Astrocyte of the spinal cord (primary cell): ENCODE measurements around the gene MTUS2.

Source experiments
- DNase-seq: peaks from one replicate; pipeline ENCODE4 v3.0.0; 2011; ENCODE audit warnings: low read depth, low spot score
- H3K4me3 ChIP-seq: 2 replicates; pipeline ENCODE4 v1.5.1; 2011; ENCODE audit warnings: low read depth, mild to moderate bottlenecking, low read length, moderate library complexity
- CTCF ChIP-seq: IDR thresholded peaks from 2 replicates; pipeline ENCODE4 v1.5.1; 2012; ENCODE audit warnings: low read depth, mild to moderate bottlenecking, low read length, inconsistent platforms
- in situ Hi-C: cut with HindIII; loops from 2 replicates; pipeline ENCODE4 v1.10.0; 2017; ENCODE audit warnings: low sequenced_read_pairs

Gene MTUS2

GRCh38 chr13:29109987-29110386 is 289.8 kb downstream of the MTUS2 start:
- DNase-seq = no peak
- H3K4me3 ChIP-seq = no peak overlapping the region
- in situ Hi-C loops = no loop called here
- no peak for TF ChIP-seq CTCF

GRCh38 chr13:29111446-29111845 is 291.3 kb downstream of the MTUS2 start:
- in situ Hi-C loops = no loop called here
- no peak for DNase-seq

GRCh38 chr13:29115842-29116241 is 295.7 kb downstream of the MTUS2 start:
- no peak overlapping the region for H3K4me3 ChIP-seq
- no peak for DNase-seq
- in situ Hi-C loops = no loop called here
- no peak for TF ChIP-seq CTCF

More at GRCh38 chr13:29111446-29111845, 291.3 kb downstream of the MTUS2 start:
- TF ChIP-seq CTCF = no peak
- H3K4me3 ChIP-seq = no peak overlapping the region

- no peak for TF ChIP-seq CTCF
- in situ Hi-C loops = no loop called here
- no peak overlapping the region for H3K4me3 ChIP-seq
- DNase-seq = no peak
Measured at GRCh38 chr13:29117663-29118062, 297.5 kb downstream of the MTUS2 start.

- in situ Hi-C loops = no loop called here
- no peak for TF ChIP-seq CTCF
- no peak for DNase-seq
Measured at GRCh38 chr13:29118471-29118870, 298.3 kb downstream of the MTUS2 start.

GRCh38 chr13:29125191-29125933 is 305.2 kb downstream of the MTUS2 start:
- in situ Hi-C loops = no loop called here
- no peak for DNase-seq
- TF ChIP-seq CTCF = no peak
- no peak overlapping the region for H3K4me3 ChIP-seq

More at GRCh38 chr13:29118471-29118870, 298.3 kb downstream of the MTUS2 start:
- H3K4me3 ChIP-seq = no peak overlapping the region
